Choroid plexus epithelial cell (primary cell): ENCODE measurements around the gene DCAF8.

ENCODE experiments used
- DNase-seq: peaks from one replicate; pipeline ENCODE4 v3.0.0-alpha.2; 2010; ENCODE audit warnings: low read depth
- H3K4me3 ChIP-seq: 2 replicates; pipeline ENCODE4 v1.5.1; 2011; ENCODE audit warnings: low read depth, mild to moderate bottlenecking, control low read depth, low read length, moderate library complexity
- CTCF ChIP-seq: conservative IDR thresholded peaks from 2 replicates; pipeline ENCODE4 v1.5.1; 2011; ENCODE audit warnings: low read depth, mild to moderate bottlenecking, control low read depth, inconsistent platforms, low read length, moderate library complexity

The DCAF8 gene

GRCh38 chr1:160191756-160192155, 70.6 kb downstream of the DCAF8 start:
- TF ChIP-seq CTCF: no peak
- no peak for DNase-seq
- no peak overlapping the region for H3K4me3 ChIP-seq

GRCh38 chr1:160189649-160190625, 72.4 kb downstream of the DCAF8 start, which contains the start of gene CASQ1:
CASQ1 (plus strand) TSS chr1:160190575; CDS start chr1:160190752, 177 bp downstream.
- no peak within 1 kb of the TSS for H3K4me3 ChIP-seq
- DNase-seq: no peak
- no peak for TF ChIP-seq CTCF

- H3K4me3 ChIP-seq: no peak overlapping the region
- no peak for DNase-seq
- no peak for TF ChIP-seq CTCF
Observed at GRCh38 chr1:160188341-160188740, 74.0 kb downstream of the DCAF8 start.

- no peak overlapping the region for H3K4me3 ChIP-seq
- no peak for DNase-seq
- TF ChIP-seq CTCF: no peak
Observed at GRCh38 chr1:160187407-160187806, 74.9 kb downstream of the DCAF8 start.

- H3K4me3 ChIP-seq: no peak overlapping the region
- DNase-seq: no peak
- TF ChIP-seq CTCF: no peak
Observed at GRCh38 chr1:160186729-160187128, 75.6 kb downstream of the DCAF8 start.

GRCh38 chr1:160186246-160186645, 76.1 kb downstream of the DCAF8 start:
- no peak for DNase-seq
- H3K4me3 ChIP-seq: no peak overlapping the region
- no peak for TF ChIP-seq CTCF

- DNase-seq: no peak
- H3K4me3 ChIP-seq: no peak overlapping the region
- TF ChIP-seq CTCF: no peak
Observed at GRCh38 chr1:160179336-160179735, 83.0 kb downstream of the DCAF8 start.
